GM21529 (cell line): ENCODE data around the gene FITM1.

Source experiments
- ATAC-seq: cut with Tn5 transposase; IDR thresholded peaks from one replicate; pipeline ENCODE4 v1.9.1; 2021; ENCODE audit not compliant: unreplicated experiment

Gene FITM1

GRCh38 chr14:24138396-24139271 is 8.2 kb downstream of the FITM1 start:
- no peak for ATAC-seq

GRCh38 chr14:24139272-24139934 is 8.9 kb downstream of the FITM1 start:
- ATAC-seq: no peak

GRCh38 chr14:24141097-24141880 is 10.8 kb downstream of the FITM1 start, which contains the start of gene EMC9:
Gene EMC9 (minus strand): TSS chr14:24141591. CDS start chr14:24141304, 287 bp downstream.
- ATAC-seq: peak; percentile 83

GRCh38 chr14:24143511-24143910 is 13.1 kb downstream of the FITM1 start:
- ATAC-seq: no peak

- no peak for ATAC-seq
Observed at GRCh38 chr14:24144451-24144850, 14.0 kb downstream of the FITM1 start.

- no peak for ATAC-seq
Observed at GRCh38 chr14:24145219-24145618, 14.8 kb downstream of the FITM1 start.

- no peak for ATAC-seq
Observed at GRCh38 chr14:24145690-24146452, 15.4 kb downstream of the FITM1 start.

GRCh38 chr14:24146453-24146977 is 16.1 kb downstream of the FITM1 start, which contains the start of gene PSME2:
Gene PSME2 (minus strand): TSS chr14:24146610. CDS start chr14:24146581, 29 bp downstream.
- ATAC-seq: peak; percentile 65

GRCh38 chr14:24146978-24147760 is 16.7 kb downstream of the FITM1 start, which contains the start of gene RNF31:
Gene RNF31 (plus strand): TSS chr14:24147498. CDS start chr14:24147699, 201 bp downstream.
- peak; percentile 82 for ATAC-seq

- no peak for ATAC-seq
Observed at GRCh38 chr14:24147761-24148428, 17.4 kb downstream of the FITM1 start.

GRCh38 chr14:24149302-24149969 is 19.0 kb downstream of the FITM1 start:
- ATAC-seq: no peak

GRCh38 chr14:24150061-24150460 is 19.6 kb downstream of the FITM1 start:
- ATAC-seq: no peak

GRCh38 chr14:24150567-24150966 is 20.1 kb downstream of the FITM1 start:
- ATAC-seq: no peak

GRCh38 chr14:24150993-24151392 is 20.5 kb downstream of the FITM1 start:
- no peak for ATAC-seq

GRCh38 chr14:24151404-24152080 is 21.1 kb downstream of the FITM1 start:
- no peak for ATAC-seq

- no peak for ATAC-seq
Observed at GRCh38 chr14:24155100-24155499, 24.6 kb downstream of the FITM1 start.

GRCh38 chr14:24156840-24157239 is 26.4 kb downstream of the FITM1 start:
- no peak for ATAC-seq

- no peak for ATAC-seq
Observed at GRCh38 chr14:24157331-24157730, 26.9 kb downstream of the FITM1 start.
